ENCODE results near the gene KCNQ5.

Gene KCNQ5

GRCh38 chr6:73076211-73076954 lies 454.5 kb downstream of the KCNQ5 start:
- Histone ChIP-seq H3K79me2 (no peaks in the 10 kb centered on the region), H3K4me1 (no peaks in the 10 kb centered on the region), H3K4me3 (ENCODE audit: low read depth, low read length) (no peak overlapping the region), H3K27me3 (ENCODE audit: control insufficient read depth, insufficient read depth, low read length) (no peaks in the 10 kb centered on the region), H3K27ac (no peak overlapping the region), H3K36me3 (ENCODE audit: control insufficient read depth, insufficient read depth, low read length) (no peaks in the 10 kb centered on the region), H3K9me3 (ENCODE audit: control insufficient read depth, low read length) (no peaks in the 10 kb centered on the region), H2AFZ (no peak overlapping the region), H3K9ac (no peak overlapping the region), H3K4me2 (ENCODE audit: low read length) (no peak overlapping the region)
- no peak for TF ChIP-seq CTCF (IDR thresholded peaks at IDR 0.05)

- no peaks in the 10 kb centered on the region for H3K4me1 ChIP-seq
- no peaks in the 10 kb centered on the region for H3K79me2 ChIP-seq
- H3K27ac ChIP-seq, result no peak overlapping the region
- no peaks in the 10 kb centered on the region for H3K36me3 ChIP-seq (ENCODE audit: control insufficient read depth, insufficient read depth, low read length)
- no peaks in the 10 kb centered on the region for H3K27me3 ChIP-seq (ENCODE audit: control insufficient read depth, insufficient read depth, low read length)
- H3K9ac ChIP-seq, result no peak overlapping the region
- no peak overlapping the region for H2AFZ ChIP-seq
- TF ChIP-seq CTCF (IDR thresholded peaks at IDR 0.05), result no peak
- H3K4me2 ChIP-seq (ENCODE audit: low read length), result no peak overlapping the region
- H3K4me3 ChIP-seq (ENCODE audit: low read depth, low read length), result no peak overlapping the region
- H3K9me3 ChIP-seq (ENCODE audit: control insufficient read depth, low read length), result no peaks in the 10 kb centered on the region
Measured at GRCh38 chr6:73078333-73078862, 456.5 kb downstream of the KCNQ5 start.

- H3K9ac ChIP-seq, result no peak overlapping the region
- H3K79me2 ChIP-seq, result no peaks in the 10 kb centered on the region
- no peak overlapping the region for H2AFZ ChIP-seq
- H3K36me3 ChIP-seq (ENCODE audit: control insufficient read depth, insufficient read depth, low read length), result no peaks in the 10 kb centered on the region
- H3K4me3 ChIP-seq (ENCODE audit: low read depth, low read length), result no peak overlapping the region
- no peaks in the 10 kb centered on the region for H3K9me3 ChIP-seq (ENCODE audit: control insufficient read depth, low read length)
- no peak for TF ChIP-seq CTCF (IDR thresholded peaks at IDR 0.05)
- no peak overlapping the region for H3K27ac ChIP-seq
- H3K4me2 ChIP-seq (ENCODE audit: low read length), result no peak overlapping the region
- H3K4me1 ChIP-seq, result no peaks in the 10 kb centered on the region
- no peaks in the 10 kb centered on the region for H3K27me3 ChIP-seq (ENCODE audit: control insufficient read depth, insufficient read depth, low read length)
Measured at GRCh38 chr6:73078908-73079610, 457.2 kb downstream of the KCNQ5 start.

GRCh38 chr6:73079611-73079955 lies 457.7 kb downstream of the KCNQ5 start:
- no peak for TF ChIP-seq CTCF (IDR thresholded peaks at IDR 0.05)

More at GRCh38 chr6:73079611-73079955, 457.7 kb downstream of the KCNQ5 start:
- H3K79me2 ChIP-seq, result no peaks in the 10 kb centered on the region
- H3K9me3 ChIP-seq (ENCODE audit: control insufficient read depth, low read length), result no peaks in the 10 kb centered on the region
- H2AFZ ChIP-seq, result no peak overlapping the region
- no peak overlapping the region for H3K4me2 ChIP-seq (ENCODE audit: low read length)
- no peaks in the 10 kb centered on the region for H3K36me3 ChIP-seq (ENCODE audit: control insufficient read depth, insufficient read depth, low read length)
- no peak overlapping the region for H3K27ac ChIP-seq
- H3K9ac ChIP-seq, result no peak overlapping the region
- H3K27me3 ChIP-seq (ENCODE audit: control insufficient read depth, insufficient read depth, low read length), result no peaks in the 10 kb centered on the region
- H3K4me1 ChIP-seq, result no peaks in the 10 kb centered on the region
- H3K4me3 ChIP-seq (ENCODE audit: low read depth, low read length), result no peak overlapping the region

Data from parathyroid adenoma (tissue), 2 donors.